Measurements from ENCODE around the gene MZB1.
A peak's percentile ranks its signal among the peaks of the same experiment; 100 is the strongest.
"Not testable (repeated sequence)": the region's sequence is repeated elsewhere in the genome, so short reads cannot be mapped to it uniquely, and the experiment has no call there.

MZB1 gene

GRCh38 chr5:139410121-139410992 lies 20.6 kb upstream of the MZB1 start:
- 84 to 97% methylated on average over 3 to 4 of the region's 6 CpGs for WGBS, 2 experiments (ENCODE audit: insufficient coverage in 2 of 2)
- Histone ChIP-seq H3K36me3 (ENCODE audit: control insufficient read depth, insufficient read depth, low read length) (peaks cover 6% of the 10 kb centered on the region), H3K27ac (ENCODE audit: low read depth, low read length, severe bottlenecking) (no peak overlapping the region), H3K9me3 (ENCODE audit: control insufficient read depth, low read length) (no peaks in the 10 kb centered on the region), H3K4me1 (ENCODE audit: control insufficient read depth, insufficient read depth, low read length, poor library complexity, severe bottlenecking) (no peaks in the 10 kb centered on the region), H3K4me3 (ENCODE audit: extremely low read depth, insufficient read depth, low read length, poor library complexity, severe bottlenecking) (no peak overlapping the region)

- not testable (repeated sequence) for H3K4me3 ChIP-seq (ENCODE audit: extremely low read depth, insufficient read depth, low read length, poor library complexity, severe bottlenecking); H3K4me1 ChIP-seq (ENCODE audit: control insufficient read depth, insufficient read depth, low read length, poor library complexity, severe bottlenecking); H3K9me3 ChIP-seq (ENCODE audit: control insufficient read depth, low read length); H3K36me3 ChIP-seq (ENCODE audit: control insufficient read depth, insufficient read depth, low read length); H3K27ac ChIP-seq (ENCODE audit: low read depth, low read length, severe bottlenecking)
- WGBS, 2 experiments (ENCODE audit: insufficient coverage in 2 of 2), result 100% methylated on average over 1 of the region's 5 CpGs
Observed at GRCh38 chr5:139409116-139409515, 19.4 kb upstream of the MZB1 start.

- 80 to 89% methylated on average over 1 to 2 of the region's 7 CpGs for WGBS, 2 experiments (ENCODE audit: insufficient coverage in 2 of 2)
- Histone ChIP-seq H3K36me3 (ENCODE audit: control insufficient read depth, insufficient read depth, low read length) (peaks cover 3% of the 10 kb centered on the region), H3K4me3 (ENCODE audit: extremely low read depth, insufficient read depth, low read length, poor library complexity, severe bottlenecking) (no peak overlapping the region), H3K27ac (ENCODE audit: low read depth, low read length, severe bottlenecking) (no peak overlapping the region), H3K9me3 (ENCODE audit: control insufficient read depth, low read length) (no peaks in the 10 kb centered on the region), H3K4me1 (ENCODE audit: control insufficient read depth, insufficient read depth, low read length, poor library complexity, severe bottlenecking) (peaks cover 6% of the 10 kb centered on the region)
Observed at GRCh38 chr5:139408191-139408590, 18.5 kb upstream of the MZB1 start.

- Histone ChIP-seq H3K36me3 (ENCODE audit: control insufficient read depth, insufficient read depth, low read length) (no peaks in the 10 kb centered on the region), H3K4me3 (ENCODE audit: extremely low read depth, insufficient read depth, low read length, poor library complexity, severe bottlenecking) (no peak overlapping the region), H3K27ac (ENCODE audit: low read depth, low read length, severe bottlenecking) (no peak overlapping the region), H3K9me3 (ENCODE audit: control insufficient read depth, low read length) (no peaks in the 10 kb centered on the region), H3K4me1 (ENCODE audit: control insufficient read depth, insufficient read depth, low read length, poor library complexity, severe bottlenecking) (peaks cover 6% of the 10 kb centered on the region)
Observed at GRCh38 chr5:139407517-139407916, 17.8 kb upstream of the MZB1 start.

GRCh38 chr5:139406963-139407362 lies 17.2 kb upstream of the MZB1 start:
- 92 to 100% methylated on average over 2 of the region's 2 CpGs for WGBS, 2 experiments (ENCODE audit: insufficient coverage in 2 of 2)
- Histone ChIP-seq H3K27ac (ENCODE audit: low read depth, low read length, severe bottlenecking) (no peak overlapping the region), H3K4me3 (ENCODE audit: extremely low read depth, insufficient read depth, low read length, poor library complexity, severe bottlenecking) (no peak overlapping the region), H3K4me1 (ENCODE audit: control insufficient read depth, insufficient read depth, low read length, poor library complexity, severe bottlenecking) (peaks cover 6% of the 10 kb centered on the region), H3K36me3 (ENCODE audit: control insufficient read depth, insufficient read depth, low read length) (no peaks in the 10 kb centered on the region), H3K9me3 (ENCODE audit: control insufficient read depth, low read length) (no peaks in the 10 kb centered on the region)

GRCh38 chr5:139404484-139404840 lies 14.7 kb upstream of the MZB1 start:
- WGBS, 2 experiments (ENCODE audit: insufficient coverage in 2 of 2), result 77 to 100% methylated on average over 4 to 5 of the region's 5 CpGs

GRCh38 chr5:139403787-139404483 lies 14.2 kb upstream of the MZB1 start, which contains the start of gene SPATA24:
SPATA24 (minus strand) TSS chr5:139404089; CDS start chr5:139404060, 29 bp downstream.
- peak within 1 kb of the TSS; percentile 98 for H3K27ac ChIP-seq (ENCODE audit: low read depth, low read length, severe bottlenecking)
- 1 to 2% methylated on average over 38 to 40 of the region's 41 CpGs for WGBS, 2 experiments (ENCODE audit: insufficient coverage in 2 of 2)
- peaks cover 15% of the 10 kb centered on the region for H3K36me3 ChIP-seq (ENCODE audit: control insufficient read depth, insufficient read depth, low read length)
- peaks cover 6% of the 10 kb centered on the region for H3K4me1 ChIP-seq (ENCODE audit: control insufficient read depth, insufficient read depth, low read length, poor library complexity, severe bottlenecking)
- H3K9me3 ChIP-seq (ENCODE audit: control insufficient read depth, low read length), result no peaks in the 10 kb centered on the region
- peak within 1 kb of the TSS; percentile 52 for H3K4me3 ChIP-seq (ENCODE audit: extremely low read depth, insufficient read depth, low read length, poor library complexity, severe bottlenecking)

More at GRCh38 chr5:139404484-139404840, 14.7 kb upstream of the MZB1 start:
- Histone ChIP-seq H3K4me3 (ENCODE audit: extremely low read depth, insufficient read depth, low read length, poor library complexity, severe bottlenecking) (peak overlapping the region; percentile 52), H3K4me1 (ENCODE audit: control insufficient read depth, insufficient read depth, low read length, poor library complexity, severe bottlenecking) (peaks cover 6% of the 10 kb centered on the region), H3K9me3 (ENCODE audit: control insufficient read depth, low read length) (no peaks in the 10 kb centered on the region), H3K27ac (ENCODE audit: low read depth, low read length, severe bottlenecking) (peak overlapping the region; percentile 98), H3K36me3 (ENCODE audit: control insufficient read depth, insufficient read depth, low read length) (peaks cover 15% of the 10 kb centered on the region)

- peaks cover 15% of the 10 kb centered on the region for H3K36me3 ChIP-seq (ENCODE audit: control insufficient read depth, insufficient read depth, low read length)
- peaks cover 6% of the 10 kb centered on the region for H3K4me1 ChIP-seq (ENCODE audit: control insufficient read depth, insufficient read depth, low read length, poor library complexity, severe bottlenecking)
- WGBS, 2 experiments (ENCODE audit: insufficient coverage in 2 of 2), result 40 to 53% methylated on average over 6 to 7 of the region's 7 CpGs
- peak overlapping the region; percentile 98 for H3K27ac ChIP-seq (ENCODE audit: low read depth, low read length, severe bottlenecking)
- H3K9me3 ChIP-seq (ENCODE audit: control insufficient read depth, low read length), result no peaks in the 10 kb centered on the region
- H3K4me3 ChIP-seq (ENCODE audit: extremely low read depth, insufficient read depth, low read length, poor library complexity, severe bottlenecking), result peak overlapping the region; percentile 52
Observed at GRCh38 chr5:139403418-139403786, 13.7 kb upstream of the MZB1 start.

- WGBS, 2 experiments (ENCODE audit: insufficient coverage in 2 of 2), result 74 to 82% methylated on average over 4 to 6 of the region's 7 CpGs
- Histone ChIP-seq H3K36me3 (ENCODE audit: control insufficient read depth, insufficient read depth, low read length) (peaks cover 15% of the 10 kb centered on the region), H3K27ac (ENCODE audit: low read depth, low read length, severe bottlenecking) (peak overlapping the region; percentile 98), H3K4me1 (ENCODE audit: control insufficient read depth, insufficient read depth, low read length, poor library complexity, severe bottlenecking) (peaks cover 6% of the 10 kb centered on the region), H3K9me3 (ENCODE audit: control insufficient read depth, low read length) (no peaks in the 10 kb centered on the region), H3K4me3 (ENCODE audit: extremely low read depth, insufficient read depth, low read length, poor library complexity, severe bottlenecking) (peak overlapping the region; percentile 52)
Observed at GRCh38 chr5:139402561-139403158, 12.9 kb upstream of the MZB1 start.

- Histone ChIP-seq H3K4me3 (ENCODE audit: extremely low read depth, insufficient read depth, low read length, poor library complexity, severe bottlenecking) (no peak overlapping the region), H3K9me3 (ENCODE audit: control insufficient read depth, low read length) (no peaks in the 10 kb centered on the region), H3K27ac (ENCODE audit: low read depth, low read length, severe bottlenecking) (no peak overlapping the region), H3K4me1 (ENCODE audit: control insufficient read depth, insufficient read depth, low read length, poor library complexity, severe bottlenecking) (peaks cover 6% of the 10 kb centered on the region), H3K36me3 (ENCODE audit: control insufficient read depth, insufficient read depth, low read length) (peaks cover 15% of the 10 kb centered on the region)
- 92 to 99% methylated on average over 5 to 10 of the region's 10 CpGs for WGBS, 2 experiments (ENCODE audit: insufficient coverage in 2 of 2)
Observed at GRCh38 chr5:139401546-139401945, 11.8 kb upstream of the MZB1 start.

All from mesodermal cell (in vitro differentiated cells).